ENCODE results near the gene PDE4D.
"Not testable (repeated sequence)": the region's sequence is repeated elsewhere in the genome, so short reads cannot be mapped to it uniquely, and the experiment has no call there.

The PDE4D gene

DNA sequence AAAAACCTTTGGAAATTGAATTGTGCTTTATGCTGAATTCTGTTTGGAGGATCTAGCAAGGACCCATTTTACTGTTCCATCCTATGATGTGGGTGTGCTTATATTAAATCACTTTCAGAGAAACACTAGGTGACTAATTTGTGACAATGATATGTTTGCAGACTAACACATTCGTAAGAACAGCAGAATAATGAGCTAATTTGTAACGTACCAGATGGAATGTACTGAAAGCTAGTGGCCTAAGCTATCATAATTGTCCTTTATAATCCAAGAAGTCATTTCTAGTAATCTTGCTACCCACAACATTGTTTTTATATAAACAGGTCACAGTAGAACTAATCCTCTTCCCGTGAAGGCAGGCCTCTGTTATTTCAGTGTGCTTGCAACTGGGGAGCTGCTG, 292.5 kb downstream of the PDE4D start:
- DNase-seq = no peak

DNA sequence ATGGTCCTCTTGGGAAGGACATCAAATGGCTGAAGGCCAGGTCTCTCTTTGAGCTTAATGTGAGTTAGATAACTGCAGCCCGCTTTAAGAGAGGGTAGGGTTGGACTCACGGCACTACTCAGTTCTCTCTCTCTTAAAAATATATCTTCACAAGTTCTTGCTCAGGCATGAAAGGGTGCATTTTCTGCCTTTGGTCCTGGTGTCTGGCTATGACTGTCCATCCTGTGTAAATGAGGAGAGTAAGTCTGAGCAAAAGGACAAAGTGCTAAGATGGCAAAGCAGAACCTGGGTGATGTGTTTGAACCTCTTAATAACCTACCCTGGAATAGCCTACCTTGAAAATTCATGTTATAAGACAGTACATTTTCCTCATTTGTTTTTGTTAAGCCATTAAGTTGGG, 293.4 kb downstream of the PDE4D start:
- no peak for DNase-seq

DNA sequence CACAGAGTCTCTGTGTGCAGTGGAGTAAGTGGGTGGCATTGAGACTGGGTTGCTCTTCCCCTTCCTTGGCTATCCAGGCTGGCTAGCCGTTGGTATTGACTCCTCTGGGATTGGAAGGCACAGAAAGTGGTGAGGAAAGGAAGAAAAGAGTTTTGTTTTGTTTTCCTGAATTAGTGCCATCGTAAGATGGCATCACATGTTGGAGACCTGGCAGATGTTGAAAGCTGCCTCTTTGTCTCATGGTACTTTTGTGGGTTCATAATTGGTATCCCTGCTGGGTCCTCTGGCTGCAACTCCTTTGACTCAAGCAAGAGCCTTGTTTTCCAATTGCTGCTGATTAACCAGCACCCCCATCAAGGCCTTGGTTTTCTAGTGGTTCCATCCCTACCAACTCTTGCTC, 293.8 kb downstream of the PDE4D start:
- DNase-seq = no peak

DNA sequence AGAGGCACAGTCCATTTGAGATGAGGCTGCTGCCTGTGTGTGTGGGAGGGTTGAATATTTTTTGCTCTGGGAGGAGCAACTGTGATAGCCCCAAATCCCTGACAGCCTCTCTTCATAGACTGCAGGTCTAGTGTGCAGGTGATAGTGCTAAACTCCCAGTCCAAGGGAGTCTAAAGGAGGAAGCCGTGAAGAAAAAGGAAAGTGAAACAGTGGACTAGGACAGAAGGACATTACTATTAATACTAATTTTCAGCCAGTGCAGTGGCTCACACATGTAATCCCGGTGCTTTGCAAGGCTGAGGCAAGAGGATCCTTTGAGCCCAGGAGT, 295.0 kb downstream of the PDE4D start:
- DNase-seq = no peak

DNA sequence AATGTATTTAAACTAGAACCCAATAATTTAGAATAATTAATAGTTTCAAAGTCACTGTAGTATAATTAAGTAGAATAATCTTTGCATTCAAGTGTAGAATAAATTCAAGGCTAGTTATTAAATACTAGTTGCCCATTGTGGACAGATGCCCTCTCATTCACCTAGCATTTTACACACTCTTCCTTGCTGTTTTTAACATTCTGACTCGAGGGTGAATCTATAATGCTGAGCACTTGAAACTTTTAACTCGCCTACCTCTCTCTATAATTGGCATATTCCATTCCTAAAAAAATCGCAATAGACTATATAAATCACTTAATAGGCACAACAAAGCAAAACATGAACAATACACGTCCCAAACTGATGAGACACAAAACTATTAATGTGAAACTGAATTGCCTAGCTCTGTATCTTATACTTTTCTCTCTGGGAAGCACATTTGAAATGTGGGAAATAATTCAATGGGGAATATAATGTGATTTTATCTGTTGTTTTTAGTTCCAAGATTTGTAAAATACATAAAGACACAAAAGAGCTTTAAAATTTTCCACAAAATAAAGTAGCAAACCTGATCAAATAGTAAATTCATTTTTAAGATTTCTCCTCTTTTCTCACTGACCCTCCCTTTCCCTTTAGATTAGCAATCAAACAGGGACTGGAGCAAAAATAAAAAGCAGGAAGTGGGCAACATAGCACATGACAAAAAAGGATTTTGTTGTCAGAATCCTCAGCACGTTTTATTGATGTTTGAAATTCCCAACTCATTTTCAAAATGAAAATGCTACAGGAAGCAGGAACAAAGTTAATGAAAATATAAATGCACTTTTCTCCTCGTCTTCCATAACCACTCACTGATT, 295.6 kb downstream of the PDE4D start:
- no peak for DNase-seq

DNA sequence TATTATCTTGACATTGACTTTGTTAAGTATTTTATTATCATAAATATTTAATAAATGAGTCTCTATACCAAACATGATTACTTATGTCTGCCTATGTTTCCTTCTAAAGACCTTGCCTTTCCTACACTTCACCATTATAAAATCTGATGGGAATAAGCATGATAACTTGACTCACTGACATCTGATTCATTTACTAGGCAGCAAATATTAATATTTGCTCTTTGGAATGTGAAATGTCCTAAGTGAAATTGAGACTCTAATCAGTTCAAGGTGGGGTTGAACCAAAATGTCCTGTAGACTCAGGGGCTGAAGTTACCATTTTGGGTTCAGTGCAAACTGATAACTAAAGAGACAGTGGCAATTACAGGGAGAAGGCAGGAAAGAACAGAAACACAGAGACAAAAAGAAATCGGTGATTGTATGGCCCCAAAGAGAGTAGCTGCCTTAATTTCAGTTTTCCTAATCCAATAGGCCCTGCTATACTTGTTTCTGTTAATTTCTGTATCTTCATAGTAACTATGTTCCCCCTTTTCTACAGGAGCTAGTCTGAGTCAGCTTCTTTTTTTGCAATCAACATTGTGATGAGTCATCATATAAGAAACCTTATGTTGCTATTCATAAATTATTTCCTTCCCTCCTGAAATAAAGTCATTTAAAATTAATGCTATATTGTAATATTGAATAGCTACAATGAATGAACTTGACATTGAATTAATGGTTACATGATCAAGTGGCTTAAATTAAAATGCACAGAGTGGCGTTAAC, 296.8 kb downstream of the PDE4D start:
- DNase-seq = no peak

DNA sequence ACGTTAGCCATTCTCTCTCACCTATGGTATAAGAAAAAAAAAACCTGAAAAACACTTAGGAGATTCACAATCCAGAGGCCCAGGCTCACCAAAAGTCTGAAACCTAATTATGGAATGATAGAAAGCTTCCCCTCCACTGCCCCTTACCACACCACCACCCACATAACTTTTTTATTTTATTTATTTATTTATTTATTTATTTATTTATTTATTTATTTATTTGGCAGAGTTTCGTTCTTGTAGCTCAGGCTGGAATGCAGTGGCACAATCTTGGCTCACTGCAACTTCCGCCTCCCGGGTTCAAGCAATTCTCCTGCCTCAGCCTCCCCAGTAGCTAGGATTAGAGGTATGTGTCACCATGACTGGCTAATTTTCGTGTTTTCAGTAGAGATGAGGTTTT, 299.4 kb downstream of the PDE4D start:
- not testable (repeated sequence) for DNase-seq

DNA sequence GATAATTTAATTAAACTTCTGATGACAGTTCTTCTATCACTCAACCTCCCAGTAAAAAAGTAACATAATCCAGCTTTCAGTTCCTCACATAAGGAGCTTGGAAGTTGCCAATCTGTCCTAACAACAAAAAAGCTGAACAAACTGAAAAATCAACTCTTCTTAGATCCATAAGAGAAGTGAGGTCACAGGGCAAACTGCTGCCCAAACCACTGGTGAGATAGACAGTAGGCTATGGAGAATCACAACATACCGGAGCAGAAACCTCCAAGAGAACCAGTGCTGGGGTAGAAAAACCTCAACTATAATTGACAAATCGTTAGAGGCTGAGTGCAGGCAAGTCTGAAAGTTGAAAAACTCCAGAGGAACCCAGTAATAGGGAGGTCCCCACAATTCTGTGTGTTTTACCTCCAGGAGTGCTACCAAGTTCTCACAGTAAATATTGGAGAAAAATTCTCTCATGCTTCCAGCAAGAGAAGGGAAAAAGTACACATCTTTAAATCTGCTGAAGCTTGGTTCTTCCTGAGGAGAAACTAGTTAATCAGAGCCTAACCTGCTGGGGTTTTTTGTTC, 300.0 kb downstream of the PDE4D start:
- no peak for DNase-seq

DNA sequence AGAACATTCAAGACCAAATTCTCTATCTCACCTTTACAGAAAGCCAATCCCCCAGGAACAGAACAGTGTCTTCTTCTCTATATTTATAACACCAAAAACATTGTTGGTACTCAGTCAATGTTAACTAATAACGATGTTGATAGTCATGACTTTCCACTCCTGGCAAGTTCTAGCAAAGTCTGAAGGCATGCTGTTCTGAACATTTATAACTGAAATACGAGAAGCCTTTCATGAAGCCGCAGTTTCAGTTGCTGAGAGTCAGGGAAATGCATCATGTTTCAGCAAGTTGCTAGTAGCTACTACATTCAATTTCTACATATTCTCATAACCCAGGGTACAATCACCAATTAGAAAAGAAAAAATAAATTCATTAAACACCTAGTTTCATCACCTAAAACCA, 301.4 kb downstream of the PDE4D start:
- no peak for DNase-seq

DNA sequence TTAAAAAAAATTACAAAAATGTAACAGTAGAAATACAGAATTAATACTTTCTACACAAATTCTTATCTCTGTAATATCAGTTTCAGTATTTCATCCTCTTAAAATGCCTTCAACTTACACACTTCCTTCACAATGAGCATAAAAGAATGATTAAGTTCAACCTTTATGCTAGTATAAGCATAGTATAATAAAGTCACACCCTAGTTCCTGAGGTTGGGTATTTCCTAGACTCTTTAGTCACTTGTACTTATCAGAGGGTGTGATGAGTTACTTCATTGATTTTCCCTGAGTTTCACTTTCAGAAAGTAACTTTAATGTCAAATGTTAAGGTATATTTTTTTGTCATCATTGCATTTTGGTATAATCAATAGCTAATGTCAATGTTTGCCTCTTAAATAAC, 302.4 kb downstream of the PDE4D start:
- DNase-seq = no peak

DNA sequence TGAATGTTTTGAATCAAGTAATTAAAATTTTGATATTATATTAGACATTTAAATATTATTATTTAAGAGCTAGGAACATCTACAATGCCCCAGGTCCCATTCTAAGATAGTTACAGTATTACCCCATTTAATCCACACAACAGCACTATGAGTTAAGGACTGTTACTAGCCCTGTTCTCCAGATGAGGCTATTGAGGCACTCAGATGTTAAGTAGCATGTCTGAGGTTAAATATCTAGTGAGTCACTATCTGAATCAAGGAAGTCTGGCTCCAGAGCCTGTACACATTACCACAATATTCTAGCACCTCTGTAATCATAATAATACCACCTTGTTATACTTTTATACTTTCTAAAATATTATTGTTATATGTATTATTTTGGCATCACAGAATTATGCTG, 304.6 kb downstream of the PDE4D start:
- no peak for DNase-seq

DNA sequence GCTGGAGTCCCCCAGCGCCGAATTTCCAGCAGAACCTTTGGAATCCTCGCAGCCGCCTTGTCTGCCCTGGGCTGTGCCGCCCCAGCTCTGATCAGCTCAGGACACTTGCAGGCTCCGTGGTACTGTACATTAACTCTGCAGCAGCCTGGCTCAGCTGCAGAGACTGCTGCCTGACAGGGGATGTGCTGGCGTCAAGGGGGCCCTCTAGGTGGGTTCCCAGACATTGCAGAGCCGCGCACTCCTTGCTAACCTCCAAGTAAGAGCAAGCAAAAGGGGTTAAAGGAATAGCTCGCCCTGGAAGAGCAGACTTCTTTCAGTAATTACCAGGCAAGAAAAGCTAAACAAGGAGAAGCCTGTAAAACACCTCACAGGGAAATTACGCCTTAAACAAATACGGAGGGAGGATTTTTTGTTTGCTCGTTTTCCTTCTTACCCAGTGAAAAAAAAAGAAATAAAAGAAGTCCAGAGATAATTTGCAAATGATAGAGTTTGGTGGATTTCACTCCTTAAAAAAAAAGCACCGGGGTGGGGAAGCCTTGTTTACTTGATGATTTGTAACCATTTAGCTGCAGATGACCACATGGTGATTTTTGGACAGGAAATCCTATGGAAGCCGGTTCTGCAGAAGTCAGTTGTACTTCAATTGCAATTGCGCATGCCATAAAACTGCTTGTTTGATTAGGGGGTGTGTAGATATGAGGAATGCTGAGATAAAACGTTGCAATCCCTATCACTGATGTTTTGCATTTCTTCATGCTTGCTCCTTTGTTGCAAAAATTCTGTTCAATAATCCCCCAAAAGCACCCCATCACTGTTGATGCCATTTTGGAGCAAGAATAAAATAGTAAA, 305.8 kb downstream of the PDE4D start:
- peak; percentile 69 to 74 for DNase-seq

DNA sequence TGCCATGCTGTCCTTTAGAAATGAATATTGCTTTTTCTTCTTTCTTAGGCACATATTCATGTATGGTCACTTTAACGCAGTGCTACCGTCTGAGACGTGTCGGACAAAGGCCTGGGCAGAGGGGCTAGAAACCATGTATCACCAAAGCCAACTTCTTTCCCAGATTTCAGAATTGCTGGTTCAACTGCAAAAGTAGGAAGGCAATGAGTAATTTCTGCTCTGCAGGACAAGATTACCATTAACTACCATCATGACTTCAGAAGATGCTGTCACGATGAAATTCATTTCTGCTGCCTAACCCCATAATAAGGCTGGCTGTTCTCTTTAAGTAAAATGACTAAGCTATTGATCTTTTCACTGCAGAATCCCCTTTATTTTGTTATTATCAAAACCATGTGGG, 306.7 kb downstream of the PDE4D start:
- no peak for DNase-seq

DNA sequence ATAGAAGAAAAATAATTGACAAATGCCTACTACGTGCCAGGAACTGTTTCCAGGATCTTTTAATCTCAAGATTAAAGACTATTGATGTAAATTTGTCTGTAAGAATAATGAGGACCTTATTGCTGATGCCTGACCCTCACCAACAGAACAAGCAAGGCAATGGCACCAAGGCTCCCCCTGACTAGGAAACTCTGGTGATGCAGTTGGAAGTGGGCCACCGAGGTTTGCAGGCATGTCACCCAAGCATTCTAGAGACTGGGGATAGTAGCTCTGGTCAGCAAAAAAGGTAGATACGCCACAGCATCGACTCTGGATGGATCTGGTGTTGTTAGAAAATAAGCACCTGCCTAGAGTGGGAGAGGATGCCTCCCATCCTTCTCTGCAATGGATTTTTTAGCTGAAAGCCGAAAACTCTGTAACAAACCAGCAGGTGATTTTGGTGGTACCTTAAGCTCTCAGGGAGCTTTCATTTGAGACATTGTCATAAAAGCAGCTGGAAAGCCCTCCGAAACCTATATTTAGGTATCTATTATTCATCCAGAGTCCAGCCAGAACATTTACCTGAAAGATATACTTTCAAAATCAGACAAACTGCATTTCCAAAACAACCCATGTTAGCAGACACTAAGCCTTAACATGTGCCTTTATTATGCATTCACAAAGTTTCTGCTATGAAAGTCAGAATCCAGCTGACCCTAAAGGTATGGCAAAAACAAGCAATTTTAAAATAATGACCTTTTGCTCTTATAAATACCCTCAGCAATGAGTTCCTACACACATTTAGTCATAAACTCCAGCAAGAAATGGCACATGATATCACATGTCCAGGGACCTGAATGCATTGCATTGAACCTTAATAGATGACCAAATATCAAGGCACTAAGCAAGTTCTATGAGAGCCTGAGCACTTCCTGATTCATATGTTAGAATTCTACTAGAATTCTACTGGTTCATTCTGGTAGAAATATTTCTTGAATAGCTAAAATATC, 308.4 kb downstream of the PDE4D start:
- DNase-seq = no peak

DNA sequence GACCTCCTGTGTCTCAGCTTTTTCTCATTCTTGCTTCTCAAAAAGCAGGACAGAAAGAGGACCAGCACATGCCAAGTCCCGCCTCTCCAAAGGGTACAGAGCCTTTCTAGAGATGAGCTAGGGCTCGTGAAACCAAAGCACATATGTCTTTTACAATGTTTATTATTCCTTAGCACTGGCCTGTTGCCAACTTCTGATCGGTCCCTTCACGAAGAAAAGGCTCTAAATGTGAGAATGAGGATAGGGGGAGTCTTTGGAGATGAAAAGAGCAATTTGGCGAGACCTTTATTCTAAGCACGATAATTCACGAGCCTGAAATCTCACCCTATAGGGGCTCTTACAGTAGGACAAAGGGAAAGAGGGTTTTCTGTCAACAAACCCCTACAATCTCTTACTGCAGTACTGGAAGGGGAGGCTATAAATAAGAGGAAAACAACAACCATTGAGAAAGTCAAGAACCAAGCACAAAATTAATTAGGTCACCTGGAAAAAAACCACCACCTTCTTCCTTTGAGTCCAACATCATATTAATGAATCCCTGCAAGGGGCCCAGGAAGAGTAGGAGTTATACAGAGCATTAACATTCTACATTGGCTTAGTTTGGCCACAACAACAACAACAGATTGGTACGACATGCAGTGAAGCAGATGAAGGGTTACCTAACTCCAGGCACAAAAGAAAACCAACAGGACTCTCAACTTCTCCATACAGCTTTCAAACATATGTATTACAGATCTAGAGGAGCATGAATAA, 309.5 kb downstream of the PDE4D start:
- DNase-seq = peak in 1 of 2 experiments; percentile 23

DNA sequence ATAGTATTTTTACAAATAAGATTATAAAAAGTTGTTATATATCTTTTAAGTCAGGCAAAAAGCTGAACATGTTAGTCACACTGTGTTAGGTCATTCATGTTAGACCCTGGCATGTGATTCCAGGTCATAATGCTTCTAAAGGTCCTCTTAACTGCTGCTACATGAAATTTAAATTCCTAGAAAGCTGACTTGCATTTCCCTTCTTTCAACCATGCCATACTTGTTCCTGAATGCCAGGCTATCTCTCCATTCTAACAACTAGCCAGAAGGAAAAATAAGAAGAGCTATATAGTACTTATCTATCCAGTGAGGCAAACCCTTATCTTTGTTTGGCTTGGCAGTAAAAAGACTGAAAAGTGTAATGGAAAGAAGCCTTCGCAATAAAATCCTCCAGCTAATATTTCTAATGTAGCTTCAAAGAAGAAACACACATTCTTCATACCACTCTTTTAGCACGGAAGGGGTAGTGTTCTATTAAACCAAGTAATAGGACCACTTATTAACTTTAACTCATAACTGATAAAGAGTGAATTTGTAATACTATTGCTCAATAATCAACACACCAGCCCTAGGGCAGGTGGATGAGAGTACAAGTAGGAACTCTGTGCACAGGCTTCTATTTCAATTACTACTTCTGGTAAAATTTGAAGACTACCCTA, 310.2 kb downstream of the PDE4D start:
- no peak for DNase-seq

DNA sequence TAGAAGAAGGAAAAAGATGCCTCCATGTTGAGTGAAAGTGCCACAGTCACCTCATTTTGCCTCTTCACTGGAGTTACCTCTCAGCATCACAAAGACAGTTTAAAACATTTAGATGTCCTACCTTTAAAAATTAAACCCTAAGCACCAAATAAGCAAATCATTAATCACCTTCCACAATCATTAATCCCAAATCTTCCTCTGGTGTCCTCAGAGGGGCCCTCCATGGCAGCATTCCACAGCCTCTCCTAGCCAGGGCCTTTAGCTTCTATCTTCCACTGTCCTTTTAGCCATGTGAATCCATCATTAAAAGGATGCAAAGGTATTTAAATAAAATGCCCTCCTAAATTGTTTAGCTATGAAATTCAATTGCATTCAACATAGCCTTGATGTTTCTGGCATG, 310.8 kb downstream of the PDE4D start:
- DNase-seq = no peak

DNA sequence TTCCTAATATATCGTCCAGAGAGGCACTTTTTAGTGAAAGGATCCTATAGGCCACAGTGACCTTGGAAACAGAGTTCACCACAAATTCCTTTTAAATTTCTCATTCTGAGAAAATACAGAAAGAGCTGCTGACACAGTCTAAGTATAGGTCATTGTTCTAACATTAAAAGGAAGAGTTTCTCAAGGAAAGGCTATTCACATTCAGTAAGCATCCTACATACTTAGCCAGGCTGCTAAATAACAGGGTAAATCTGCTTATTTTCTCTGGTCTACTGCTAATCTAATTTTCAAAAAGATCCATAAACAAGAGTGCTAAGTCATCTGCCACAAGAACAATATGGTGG, 313.7 kb downstream of the PDE4D start:
- DNase-seq = no peak

DNA sequence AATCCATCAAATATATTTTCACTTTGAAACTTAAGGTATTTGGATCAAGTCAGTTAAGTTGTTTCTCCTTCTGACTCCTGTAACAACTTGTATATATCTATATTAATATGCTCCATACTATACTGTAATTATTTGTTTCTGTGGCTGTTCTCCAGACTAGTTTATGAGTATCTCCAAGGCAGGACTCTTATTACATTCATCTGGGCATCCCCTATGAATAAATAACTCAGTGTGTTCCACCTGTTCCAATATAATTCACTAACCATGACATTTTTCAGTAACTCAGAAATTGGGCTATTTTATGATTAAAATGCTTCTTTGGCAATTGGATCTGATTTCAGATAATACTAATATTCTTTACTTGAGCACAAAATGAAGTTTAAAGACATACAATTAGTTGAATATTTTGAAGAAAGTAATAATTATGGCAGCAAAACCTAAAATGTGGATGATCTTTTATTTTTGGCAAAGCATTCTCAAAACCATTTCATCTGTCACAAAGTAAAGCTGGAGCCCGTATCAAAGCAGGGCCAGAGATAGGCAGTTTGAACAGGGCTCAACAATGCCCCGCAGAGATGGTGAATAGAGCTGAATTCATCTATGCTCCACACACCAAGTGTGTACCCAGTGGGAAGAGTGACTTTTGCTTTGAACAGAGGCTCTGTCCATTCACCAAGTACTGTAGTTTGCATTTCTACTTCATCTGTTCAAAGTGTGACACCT, 314.3 kb downstream of the PDE4D start:
- no peak for DNase-seq

DNA sequence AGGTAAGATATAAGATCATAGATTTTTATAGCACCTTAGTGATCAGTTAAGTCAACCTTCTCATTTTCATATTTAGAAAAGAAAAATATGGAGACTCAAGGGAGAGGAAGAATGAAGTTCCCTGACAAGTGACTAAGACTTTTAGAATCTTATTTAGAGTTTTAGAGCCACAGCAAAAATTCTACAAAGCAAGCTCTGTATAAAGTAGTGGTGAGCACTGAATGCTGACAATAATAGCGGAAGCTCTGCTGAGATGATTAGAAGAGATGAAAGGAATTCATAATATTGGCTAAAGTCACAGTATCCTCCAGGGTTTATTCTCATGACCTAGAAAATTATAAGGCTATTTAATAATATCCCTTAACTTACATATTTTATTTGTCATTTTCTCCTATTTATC, 316.0 kb downstream of the PDE4D start:
- no peak for DNase-seq

All from SHP77 (cell line).